C4-2B (cell line): Measurements from ENCODE around the gene TAS1R3.

Source experiments
- H3K27ac ChIP-seq: fragments of 450-650 bp; 2 replicates; pipeline ENCODE4 v1.5.1; 2017
- ZFX ChIP-seq: fragments of 450-650 bp; IDR thresholded peaks from 2 replicates; pipeline ENCODE4 v1.6.1; 2017
- TF ChIP-seq, protein P1 (sequence below): fragments of 450-650 bp; conservative IDR thresholded peaks from 2 replicates; pipeline ENCODE4 v1.5.1; 2017; ENCODE audit warnings: mild to moderate bottlenecking

TAS1R3 gene

DNA sequence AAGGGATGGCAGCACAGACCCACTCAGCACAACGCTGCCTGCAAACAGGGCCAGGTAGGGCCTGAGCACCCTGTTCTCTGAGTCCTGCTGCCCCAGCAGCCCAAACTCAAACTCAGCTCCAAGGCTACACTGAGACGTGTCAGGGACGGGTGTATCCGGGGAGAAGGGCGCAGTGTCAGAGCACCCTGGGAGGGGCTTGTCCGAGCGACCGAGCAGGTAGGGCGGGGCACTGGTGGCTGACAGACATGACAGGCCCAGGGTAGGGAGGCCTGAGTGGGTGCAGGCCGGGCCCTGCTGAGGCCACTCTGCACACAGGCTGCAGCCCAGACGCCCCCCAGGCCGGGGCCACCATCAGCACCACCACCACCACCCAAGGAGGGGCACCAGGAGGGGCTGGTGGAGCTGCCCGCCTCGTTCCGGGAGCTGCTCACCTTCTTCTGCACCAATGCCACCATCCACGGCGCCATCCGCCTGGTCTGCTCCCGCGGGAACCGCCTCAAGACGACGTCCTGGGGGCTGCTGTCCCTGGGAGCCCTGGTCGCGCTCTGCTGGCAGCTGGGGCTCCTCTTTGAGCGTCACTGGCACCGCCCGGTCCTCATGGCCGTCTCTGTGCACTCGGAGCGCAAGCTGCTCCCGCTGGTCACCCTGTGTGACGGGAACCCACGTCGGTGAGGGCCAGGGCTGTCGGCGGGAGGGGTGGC is 45.3 kb upstream of the TAS1R3 start:
- no peak for TF ChIP-seq ZFX
- TF ChIP-seq, protein P1, sequence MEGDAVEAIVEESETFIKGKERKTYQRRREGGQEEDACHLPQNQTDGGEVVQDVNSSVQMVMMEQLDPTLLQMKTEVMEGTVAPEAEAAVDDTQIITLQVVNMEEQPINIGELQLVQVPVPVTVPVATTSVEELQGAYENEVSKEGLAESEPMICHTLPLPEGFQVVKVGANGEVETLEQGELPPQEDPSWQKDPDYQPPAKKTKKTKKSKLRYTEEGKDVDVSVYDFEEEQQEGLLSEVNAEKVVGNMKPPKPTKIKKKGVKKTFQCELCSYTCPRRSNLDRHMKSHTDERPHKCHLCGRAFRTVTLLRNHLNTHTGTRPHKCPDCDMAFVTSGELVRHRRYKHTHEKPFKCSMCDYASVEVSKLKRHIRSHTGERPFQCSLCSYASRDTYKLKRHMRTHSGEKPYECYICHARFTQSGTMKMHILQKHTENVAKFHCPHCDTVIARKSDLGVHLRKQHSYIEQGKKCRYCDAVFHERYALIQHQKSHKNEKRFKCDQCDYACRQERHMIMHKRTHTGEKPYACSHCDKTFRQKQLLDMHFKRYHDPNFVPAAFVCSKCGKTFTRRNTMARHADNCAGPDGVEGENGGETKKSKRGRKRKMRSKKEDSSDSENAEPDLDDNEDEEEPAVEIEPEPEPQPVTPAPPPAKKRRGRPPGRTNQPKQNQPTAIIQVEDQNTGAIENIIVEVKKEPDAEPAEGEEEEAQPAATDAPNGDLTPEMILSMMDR = no peak
- H3K27ac ChIP-seq = no peak overlapping the region

- H3K27ac ChIP-seq = no peak overlapping the region
Measured at GRCh38 chr1:1286313-1287261, 44.5 kb upstream of the TAS1R3 start.

DNA sequence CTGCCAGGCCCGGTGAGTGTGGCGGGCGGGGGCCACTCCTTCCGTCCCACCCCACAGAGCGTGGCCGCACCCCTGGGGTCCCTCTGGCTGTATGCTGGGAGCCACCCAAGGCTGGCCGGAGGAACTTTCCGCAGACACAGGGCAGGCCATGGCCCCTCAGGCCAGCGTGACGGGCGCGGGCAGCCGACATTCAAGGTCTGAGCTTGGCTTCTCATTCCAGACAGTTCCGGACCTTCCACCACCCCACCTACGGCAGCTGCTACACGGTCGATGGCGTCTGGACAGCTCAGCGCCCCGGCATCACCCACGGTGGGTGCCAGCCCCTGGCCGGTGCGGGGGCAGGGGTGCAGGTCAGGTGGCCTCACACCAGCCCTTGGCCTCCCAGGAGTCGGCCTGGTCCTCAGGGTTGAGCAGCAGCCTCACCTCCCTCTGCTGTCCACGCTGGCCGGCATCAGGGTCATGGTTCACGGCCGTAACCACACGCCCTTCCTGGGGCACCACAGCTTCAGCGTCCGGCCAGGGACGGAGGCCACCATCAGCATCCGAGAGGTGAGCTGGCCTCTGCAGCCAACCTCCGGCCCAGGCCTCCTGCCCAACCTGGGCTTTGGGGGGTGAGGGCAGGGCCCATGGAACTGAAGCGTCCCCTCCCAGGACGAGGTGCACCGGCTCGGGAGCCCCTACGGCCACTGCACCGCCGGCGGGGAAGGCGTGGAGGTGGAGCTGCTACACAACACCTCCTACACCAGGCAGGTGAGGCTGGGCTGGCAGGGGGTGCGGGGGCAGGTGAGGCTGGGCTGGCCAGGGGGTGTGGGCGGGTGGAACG is 43.6 kb upstream of the TAS1R3 start:
- TF ChIP-seq ZFX = no peak
- TF ChIP-seq, protein P1 = no peak
- H3K27ac ChIP-seq = no peak overlapping the region

More at GRCh38 chr1:1286313-1287261, 44.5 kb upstream of the TAS1R3 start:
- TF ChIP-seq, protein P1 = no peak
- no peak for TF ChIP-seq ZFX

GRCh38 chr1:1290238-1290731 is 40.8 kb upstream of the TAS1R3 start:
- no peak overlapping the region for H3K27ac ChIP-seq
- TF ChIP-seq ZFX = no peak
- TF ChIP-seq, protein P1 = peak; percentile 78

GRCh38 chr1:1291023-1291528 is 40.0 kb upstream of the TAS1R3 start:
- TF ChIP-seq, protein P1 = no peak
- no peak for TF ChIP-seq ZFX
- no peak overlapping the region for H3K27ac ChIP-seq

GRCh38 chr1:1291548-1292441 is 39.3 kb upstream of the TAS1R3 start:
- no peak overlapping the region for H3K27ac ChIP-seq
- TF ChIP-seq, protein P1 = peak; percentile 81
- TF ChIP-seq ZFX = no peak
